ENCODE results near the gene HOXD9.

The HOXD9 gene

GRCh38 chr2:176165370-176166050, 43.0 kb downstream of the HOXD9 start:
- no peaks in the 10 kb centered on the region for H3K36me3 ChIP-seq (ENCODE audit: control insufficient read depth, insufficient read depth, low read length)
- H3K4ac ChIP-seq (ENCODE audit: low read depth, low read length), result no peak overlapping the region
- no peak overlapping the region for H4K8ac ChIP-seq (ENCODE audit: low read depth, low read length)
- no peak overlapping the region for H3K18ac ChIP-seq (ENCODE audit: low read length)
- no peaks in the 10 kb centered on the region for H3K79me1 ChIP-seq (ENCODE audit: low read length)
- H2BK15ac ChIP-seq (replicated peaks; ENCODE audit: low read depth), result no peak overlapping the region
- no peaks in the 10 kb centered on the region for H3K4me1 ChIP-seq (ENCODE audit: control insufficient read depth, low read depth, low read length)
- no peaks in the 10 kb centered on the region for H3K79me2 ChIP-seq (ENCODE audit: control insufficient read depth, insufficient read depth, low read length)
- no peak overlapping the region for H4K5ac ChIP-seq (ENCODE audit: low read length)
- H3K56ac ChIP-seq (ENCODE audit: low read length), result no peak overlapping the region
- no peak overlapping the region for H3K23ac ChIP-seq (ENCODE audit: low read length)
- H3K4me3 ChIP-seq (ENCODE audit: low read length), result no peak overlapping the region
- no peak overlapping the region for H2BK5ac ChIP-seq (ENCODE audit: low read length)
- H3K27ac ChIP-seq (ENCODE audit: low read depth, low read length), result no peak overlapping the region
- H2BK120ac ChIP-seq (ENCODE audit: low read depth, low read length), result no peak overlapping the region
- H3K9ac ChIP-seq (ENCODE audit: low read length), result no peak overlapping the region
- no peak overlapping the region for H2AK5ac ChIP-seq (ENCODE audit: low read length)
- DNase-seq, result no peak
- no CpG with 5 or more reads among the region's 26 CpGs for WGBS (ENCODE audit: extremely low coverage, insufficient coverage, low lambda C conversion rate)
- H3K27me3 ChIP-seq (ENCODE audit: insufficient read depth, low read length, poor library complexity), result peaks cover 82% of the 10 kb centered on the region
- no peak overlapping the region for H3K4me2 ChIP-seq (ENCODE audit: low read length)

DNA sequence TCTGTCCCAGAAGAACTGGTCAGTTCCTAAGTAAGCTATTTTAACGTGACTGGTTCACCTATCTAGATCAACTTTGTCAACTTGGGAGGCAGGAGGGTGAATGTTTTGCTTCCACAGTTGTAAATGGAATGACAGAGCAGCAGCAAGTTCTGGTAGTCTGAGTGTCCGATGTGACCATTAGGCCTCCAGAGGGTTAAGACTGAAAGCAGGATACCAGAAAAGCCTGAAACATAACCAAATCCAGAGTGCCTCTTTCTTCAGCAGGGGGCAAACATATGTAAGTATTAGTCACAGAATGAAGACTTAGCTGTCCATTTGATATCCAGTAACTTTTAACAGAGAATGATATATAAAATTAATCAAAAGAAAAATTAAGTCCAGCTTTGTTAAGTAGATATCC, 43.8 kb downstream of the HOXD9 start:
- Histone ChIP-seq H3K4ac (ENCODE audit: low read depth, low read length) (no peak overlapping the region), H3K18ac (ENCODE audit: low read length) (no peak overlapping the region), H2AK5ac (ENCODE audit: low read length) (no peak overlapping the region), H4K5ac (ENCODE audit: low read length) (no peak overlapping the region), H3K79me2 (ENCODE audit: control insufficient read depth, insufficient read depth, low read length) (no peaks in the 10 kb centered on the region), H2BK5ac (ENCODE audit: low read length) (no peak overlapping the region), H3K4me1 (ENCODE audit: control insufficient read depth, low read depth, low read length) (no peaks in the 10 kb centered on the region), H3K79me1 (ENCODE audit: low read length) (no peaks in the 10 kb centered on the region), H3K9ac (ENCODE audit: low read length) (no peak overlapping the region), H3K4me2 (ENCODE audit: low read length) (no peak overlapping the region), H3K36me3 (ENCODE audit: control insufficient read depth, insufficient read depth, low read length) (no peaks in the 10 kb centered on the region), H3K23ac (ENCODE audit: low read length) (no peak overlapping the region), H3K27me3 (ENCODE audit: insufficient read depth, low read length, poor library complexity) (peaks cover 81% of the 10 kb centered on the region), H3K4me3 (ENCODE audit: low read length) (no peak overlapping the region), H3K27ac (ENCODE audit: low read depth, low read length) (no peak overlapping the region), H2BK15ac (replicated peaks; ENCODE audit: low read depth) (no peak overlapping the region), H2BK120ac (ENCODE audit: low read depth, low read length) (no peak overlapping the region), H4K8ac (ENCODE audit: low read depth, low read length) (no peak overlapping the region), H3K56ac (ENCODE audit: low read length) (no peak overlapping the region)
- no CpG with 5 or more reads among the region's 2 CpGs for WGBS (ENCODE audit: extremely low coverage, insufficient coverage, low lambda C conversion rate)
- DNase-seq, result no peak

- H3K36me3 ChIP-seq (ENCODE audit: control insufficient read depth, insufficient read depth, low read length), result no peaks in the 10 kb centered on the region
- no CpG with 5 or more reads among the region's 1 CpG for WGBS (ENCODE audit: extremely low coverage, insufficient coverage, low lambda C conversion rate)
These were observed 44.9 kb downstream of the HOXD9 start for GRCh38 chr2:176167398-176167797.

GRCh38 chr2:176169181-176169580, 46.7 kb downstream of the HOXD9 start:
- Histone ChIP-seq H3K9ac (ENCODE audit: low read length) (no peak overlapping the region), H3K79me2 (ENCODE audit: control insufficient read depth, insufficient read depth, low read length) (no peaks in the 10 kb centered on the region), H3K18ac (ENCODE audit: low read length) (no peak overlapping the region), H3K4me1 (ENCODE audit: control insufficient read depth, low read depth, low read length) (no peaks in the 10 kb centered on the region), H4K5ac (ENCODE audit: low read length) (no peak overlapping the region), H3K27ac (ENCODE audit: low read depth, low read length) (no peak overlapping the region), H2AK5ac (ENCODE audit: low read length) (no peak overlapping the region), H2BK5ac (ENCODE audit: low read length) (no peak overlapping the region), H3K27me3 (ENCODE audit: insufficient read depth, low read length, poor library complexity) (peaks cover 73% of the 10 kb centered on the region), H2BK120ac (ENCODE audit: low read depth, low read length) (no peak overlapping the region), H2BK15ac (replicated peaks; ENCODE audit: low read depth) (no peak overlapping the region), H3K23ac (ENCODE audit: low read length) (no peak overlapping the region), H3K4ac (ENCODE audit: low read depth, low read length) (no peak overlapping the region), H3K56ac (ENCODE audit: low read length) (no peak overlapping the region), H3K79me1 (ENCODE audit: low read length) (no peaks in the 10 kb centered on the region), H4K8ac (ENCODE audit: low read depth, low read length) (no peak overlapping the region), H3K4me2 (ENCODE audit: low read length) (no peak overlapping the region), H3K4me3 (ENCODE audit: low read length) (no peak overlapping the region), H3K36me3 (ENCODE audit: control insufficient read depth, insufficient read depth, low read length) (no peaks in the 10 kb centered on the region)
- WGBS (ENCODE audit: extremely low coverage, insufficient coverage, low lambda C conversion rate), result no CpG with 5 or more reads among the region's 5 CpGs
- DNase-seq, result no peak

More at GRCh38 chr2:176167398-176167797, 44.9 kb downstream of the HOXD9 start:
- H3K27ac ChIP-seq (ENCODE audit: low read depth, low read length), result no peak overlapping the region
- H3K4me3 ChIP-seq (ENCODE audit: low read length), result no peak overlapping the region
- H2BK15ac ChIP-seq (replicated peaks; ENCODE audit: low read depth), result no peak overlapping the region
- H2BK5ac ChIP-seq (ENCODE audit: low read length), result no peak overlapping the region
- no peak overlapping the region for H3K4ac ChIP-seq (ENCODE audit: low read depth, low read length)
- H3K18ac ChIP-seq (ENCODE audit: low read length), result no peak overlapping the region
- H3K23ac ChIP-seq (ENCODE audit: low read length), result no peak overlapping the region
- H3K4me1 ChIP-seq (ENCODE audit: control insufficient read depth, low read depth, low read length), result no peaks in the 10 kb centered on the region
- H3K56ac ChIP-seq (ENCODE audit: low read length), result no peak overlapping the region
- no peaks in the 10 kb centered on the region for H3K79me2 ChIP-seq (ENCODE audit: control insufficient read depth, insufficient read depth, low read length)
- H2BK120ac ChIP-seq (ENCODE audit: low read depth, low read length), result no peak overlapping the region
- DNase-seq, result no peak
- no peak overlapping the region for H2AK5ac ChIP-seq (ENCODE audit: low read length)
- H3K9ac ChIP-seq (ENCODE audit: low read length), result no peak overlapping the region
- no peak overlapping the region for H4K5ac ChIP-seq (ENCODE audit: low read length)
- no peaks in the 10 kb centered on the region for H3K79me1 ChIP-seq (ENCODE audit: low read length)
- no peak overlapping the region for H3K4me2 ChIP-seq (ENCODE audit: low read length)
- H3K27me3 ChIP-seq (ENCODE audit: insufficient read depth, low read length, poor library complexity), result peaks cover 77% of the 10 kb centered on the region
- H4K8ac ChIP-seq (ENCODE audit: low read depth, low read length), result no peak overlapping the region

- H3K4me2 ChIP-seq (ENCODE audit: low read length), result no peak overlapping the region
- H3K4me1 ChIP-seq (ENCODE audit: control insufficient read depth, low read depth, low read length), result no peaks in the 10 kb centered on the region
- no peak overlapping the region for H2BK120ac ChIP-seq (ENCODE audit: low read depth, low read length)
- DNase-seq, result no peak
- H3K27me3 ChIP-seq (ENCODE audit: insufficient read depth, low read length, poor library complexity), result peaks cover 71% of the 10 kb centered on the region
- H3K56ac ChIP-seq (ENCODE audit: low read length), result no peak overlapping the region
- no peaks in the 10 kb centered on the region for H3K79me2 ChIP-seq (ENCODE audit: control insufficient read depth, insufficient read depth, low read length)
- no peak overlapping the region for H2BK5ac ChIP-seq (ENCODE audit: low read length)
- no peak overlapping the region for H2BK15ac ChIP-seq (replicated peaks; ENCODE audit: low read depth)
- no peaks in the 10 kb centered on the region for H3K79me1 ChIP-seq (ENCODE audit: low read length)
- no peak overlapping the region for H4K5ac ChIP-seq (ENCODE audit: low read length)
- H3K4me3 ChIP-seq (ENCODE audit: low read length), result no peak overlapping the region
- no peak overlapping the region for H3K23ac ChIP-seq (ENCODE audit: low read length)
- no CpG with 5 or more reads among the region's 2 CpGs for WGBS (ENCODE audit: extremely low coverage, insufficient coverage, low lambda C conversion rate)
- H3K36me3 ChIP-seq (ENCODE audit: control insufficient read depth, insufficient read depth, low read length), result no peaks in the 10 kb centered on the region
- H2AK5ac ChIP-seq (ENCODE audit: low read length), result no peak overlapping the region
- no peak overlapping the region for H3K27ac ChIP-seq (ENCODE audit: low read depth, low read length)
- H3K9ac ChIP-seq (ENCODE audit: low read length), result no peak overlapping the region
- no peak overlapping the region for H3K18ac ChIP-seq (ENCODE audit: low read length)
- H3K4ac ChIP-seq (ENCODE audit: low read depth, low read length), result no peak overlapping the region
- H4K8ac ChIP-seq (ENCODE audit: low read depth, low read length), result no peak overlapping the region
These were observed 47.2 kb downstream of the HOXD9 start for GRCh38 chr2:176169711-176170110.
